ENCODE data around the gene PRLR. TPM values are rescaled to one million over a fixed set of nuclear protein-coding genes. Genes with fewer than 3 reads are reported as not detected.

Gene PRLR
- total RNA-seq, 1 experiment from 2014 or later: 2.5 TPM

DNA sequence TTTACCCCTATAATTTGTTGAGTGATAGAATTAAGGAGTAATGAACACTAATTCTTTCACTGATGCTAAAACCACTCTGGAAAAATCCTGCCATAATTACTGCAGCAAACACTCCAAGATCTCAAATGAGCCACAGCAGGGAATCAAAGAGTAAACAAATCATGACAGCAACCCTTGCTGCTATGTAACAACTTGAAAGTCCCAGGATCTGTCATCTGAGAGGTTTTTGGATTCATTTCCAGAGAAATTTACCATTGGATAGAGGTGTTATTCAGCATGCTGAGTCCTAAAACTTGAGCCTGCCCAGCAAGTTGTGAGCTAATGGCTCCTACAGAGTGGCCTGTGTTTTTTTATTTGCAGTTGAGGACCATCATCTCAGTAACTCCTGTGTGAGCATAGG lies 59.2 kb downstream of the PRLR start:
- H4K91ac ChIP-seq (ENCODE audit: insufficient read length, low read depth, low read length): no peak overlapping the region
- no peak overlapping the region for H2BK5ac ChIP-seq (ENCODE audit: insufficient read length, low read length)
- H3K27ac Mint-ChIP-seq: peak overlapping the region in 1 of 3 experiments; percentile 61; a peak in 2 of 7 replicates
- TF ChIP-seq, protein P1, sequence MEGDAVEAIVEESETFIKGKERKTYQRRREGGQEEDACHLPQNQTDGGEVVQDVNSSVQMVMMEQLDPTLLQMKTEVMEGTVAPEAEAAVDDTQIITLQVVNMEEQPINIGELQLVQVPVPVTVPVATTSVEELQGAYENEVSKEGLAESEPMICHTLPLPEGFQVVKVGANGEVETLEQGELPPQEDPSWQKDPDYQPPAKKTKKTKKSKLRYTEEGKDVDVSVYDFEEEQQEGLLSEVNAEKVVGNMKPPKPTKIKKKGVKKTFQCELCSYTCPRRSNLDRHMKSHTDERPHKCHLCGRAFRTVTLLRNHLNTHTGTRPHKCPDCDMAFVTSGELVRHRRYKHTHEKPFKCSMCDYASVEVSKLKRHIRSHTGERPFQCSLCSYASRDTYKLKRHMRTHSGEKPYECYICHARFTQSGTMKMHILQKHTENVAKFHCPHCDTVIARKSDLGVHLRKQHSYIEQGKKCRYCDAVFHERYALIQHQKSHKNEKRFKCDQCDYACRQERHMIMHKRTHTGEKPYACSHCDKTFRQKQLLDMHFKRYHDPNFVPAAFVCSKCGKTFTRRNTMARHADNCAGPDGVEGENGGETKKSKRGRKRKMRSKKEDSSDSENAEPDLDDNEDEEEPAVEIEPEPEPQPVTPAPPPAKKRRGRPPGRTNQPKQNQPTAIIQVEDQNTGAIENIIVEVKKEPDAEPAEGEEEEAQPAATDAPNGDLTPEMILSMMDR (conservative IDR thresholded peaks at IDR 0.05): no peak
- no peak overlapping the region for H3K4me2 ChIP-seq (ENCODE audit: insufficient read depth, insufficient read length, low read length)
- no peak overlapping the region for H3K18ac ChIP-seq (ENCODE audit: insufficient read length, low read depth, low read length)
- H4K5ac ChIP-seq (ENCODE audit: insufficient read length, low read depth, low read length): no peak overlapping the region
- no peaks in the 10 kb centered on the region for H4K20me1 ChIP-seq (ENCODE audit: control insufficient read depth, insufficient read depth, insufficient read length)
- H3K79me1 ChIP-seq (ENCODE audit: insufficient read depth, low read depth, low read length, poor library complexity, severe bottlenecking): no peaks in the 10 kb centered on the region
- no peak overlapping the region for H3K23ac ChIP-seq (ENCODE audit: insufficient read length, low read depth, low read length)
- no peak overlapping the region for H3T11ph ChIP-seq (ENCODE audit: low read length)
- no peak overlapping the region for H3K14ac ChIP-seq (ENCODE audit: insufficient read depth, low read length)
- no peak overlapping the region for H2AK5ac ChIP-seq (ENCODE audit: insufficient read length, low read length)
- no peak overlapping the region for H3K4me3 Mint-ChIP-seq
- H3K27me3 Mint-ChIP-seq (ENCODE audit: low read depth): no peaks in the 10 kb centered on the region
- no peak overlapping the region for H2BK120ac ChIP-seq (ENCODE audit: low read depth, low read length, poor library complexity, severe bottlenecking)
- no peaks in the 10 kb centered on the region; a peak in 1 of 4 replicates for H3K4me1 Mint-ChIP-seq
- no peak overlapping the region for H4K8ac ChIP-seq (replicated peaks; ENCODE audit: insufficient read length, low read depth, low read length)
- no peaks in the 10 kb centered on the region for H3K9me3 ChIP-seq (ENCODE audit: control insufficient read depth, low read depth, low read length)
- H3K56ac ChIP-seq (ENCODE audit: insufficient read length, low read depth, low read length): no peak overlapping the region
- H2AFZ ChIP-seq (ENCODE audit: low read length): no peak overlapping the region
- H3K4ac ChIP-seq (ENCODE audit: low read depth, low read length): no peak overlapping the region
- H3K9ac ChIP-seq (ENCODE audit: extremely low read depth, insufficient read length, low read length): no peak overlapping the region
- H3K36me3 Mint-ChIP-seq (ENCODE audit: insufficient read depth in 1 of 3, low read depth in 3 of 3): peaks cover 8 to 34% (median 15%) of the 10 kb centered on the region in 3 experiments
- no peaks in the 10 kb centered on the region for H3K23me2 ChIP-seq (ENCODE audit: insufficient read length, low read depth, low read length, poor library complexity, severe bottlenecking)
- peaks cover 27 to 30% of the 10 kb centered on the region in 2 experiments for H3K9me3 Mint-ChIP-seq
- DNase-seq: no peak
- H2BK12ac ChIP-seq (ENCODE audit: insufficient read length, low read depth, low read length): no peak overlapping the region
- H3K79me2 ChIP-seq (ENCODE audit: insufficient read depth, low read length): no peaks in the 10 kb centered on the region
- H3K27ac ChIP-seq (ENCODE audit: insufficient read length, low read depth, low read length): no peak overlapping the region
- no peaks in the 10 kb centered on the region for H3K27me3 ChIP-seq (ENCODE audit: insufficient read depth, low read length)
- no peak overlapping the region; the same call in 1 of the 2 replicates for H2BK15ac ChIP-seq (ENCODE audit: low read depth, low read length)
- H2BK20ac ChIP-seq (ENCODE audit: low read depth, low read length, poor library complexity, severe bottlenecking): no peak overlapping the region
- no peaks in the 10 kb centered on the region for H3K4me1 ChIP-seq (ENCODE audit: insufficient read depth, low read length)
